ENCODE data around the gene MAGI2.

GRCh38 chr7:79157281-79157680, 296.2 kb downstream of the MAGI2 start:
- TF ChIP-seq ZFP3 (CRISPR knock-in tag; IDR thresholded peaks at IDR 0.05) = no peak
- no peak for TF ChIP-seq PATZ1 (CRISPR knock-in tag; IDR thresholded peaks at IDR 0.05; ENCODE audit: borderline replicate concordance)

Data from SK-N-SH treated with all-trans-retinoic acid at 6 μM for 48 hours (cell line).